Measurements from ENCODE around the gene PPP1R13B. TPM values are rescaled to one million over a fixed set of nuclear protein-coding genes. Genes with fewer than 3 reads are reported as not detected.

The PPP1R13B gene
- total RNA-seq, 1 donor from 2014 or later = 67.8 TPM

GRCh38 chr14:103863245-103863644 lies 15.9 kb upstream of the PPP1R13B start:
- DNase-seq (ENCODE audit: low spot score) = no peak
- intact Hi-C loops (cut with DNase I) = no loop called here

GRCh38 chr14:103862393-103862782 lies 15.0 kb upstream of the PPP1R13B start:
- DNase-seq (ENCODE audit: low spot score) = no peak
- intact Hi-C loops (cut with DNase I) = no loop called here

- DNase-seq (ENCODE audit: low spot score) = no peak
- intact Hi-C loops (cut with DNase I) = no loop called here
Measured at GRCh38 chr14:103861413-103862392, 14.3 kb upstream of the PPP1R13B start.

GRCh38 chr14:103859416-103860202 lies 12.2 kb upstream of the PPP1R13B start:
- no peak for DNase-seq (ENCODE audit: low spot score)
- intact Hi-C loops (cut with DNase I) = no loop called here

GRCh38 chr14:103858063-103858781 lies 10.8 kb upstream of the PPP1R13B start:
- DNase-seq (ENCODE audit: low spot score) = no peak

GRCh38 chr14:103857256-103857655 lies 9.9 kb upstream of the PPP1R13B start:
- no peak for DNase-seq (ENCODE audit: low spot score)
- intact Hi-C loops (cut with DNase I) = no loop called here

More at GRCh38 chr14:103858063-103858781, 10.8 kb upstream of the PPP1R13B start:
- intact Hi-C loops (cut with DNase I) = no loop called here

GRCh38 chr14:103856607-103857006 lies 9.2 kb upstream of the PPP1R13B start:
- DNase-seq (ENCODE audit: low spot score) = no peak
- intact Hi-C loops (cut with DNase I) = no loop called here

- intact Hi-C loops (cut with DNase I) = no loop called here
Measured at GRCh38 chr14:103856105-103856504, 8.7 kb upstream of the PPP1R13B start.

GRCh38 chr14:103855734-103856095 lies 8.3 kb upstream of the PPP1R13B start:
- intact Hi-C loops (cut with DNase I) = no loop called here
- DNase-seq (ENCODE audit: low spot score) = no peak

More at GRCh38 chr14:103856105-103856504, 8.7 kb upstream of the PPP1R13B start:
- DNase-seq (ENCODE audit: low spot score) = no peak

GRCh38 chr14:103854822-103855733 lies 7.7 kb upstream of the PPP1R13B start:
- intact Hi-C loops (cut with DNase I) = no loop called here
- DNase-seq (ENCODE audit: low spot score) = no peak

GRCh38 chr14:103854017-103854808 lies 6.8 kb upstream of the PPP1R13B start:
- intact Hi-C loops (cut with DNase I) = no loop called here
- no peak for DNase-seq (ENCODE audit: low spot score)

GRCh38 chr14:103849151-103849886 lies 1.9 kb upstream of the PPP1R13B start:
- intact Hi-C loops (cut with DNase I) = loop anchor here (2.0 to 5.0 kb wide), 2 partner anchors 31 to 42 kb away; no protein-coding TSS in a partner anchor
- no peak for DNase-seq (ENCODE audit: low spot score)

- intact Hi-C loops (cut with DNase I) = loop anchor here (2.0 to 5.0 kb wide), 2 partner anchors 32 to 41 kb away; no protein-coding TSS in a partner anchor
Measured at GRCh38 chr14:103848175-103849077, 1.1 kb upstream of the PPP1R13B start.

GRCh38 chr14:103846543-103847450 lies 578 bp downstream of the PPP1R13B start:
- DNase-seq (ENCODE audit: low spot score) = no peak
- intact Hi-C loops (cut with DNase I) = loop anchor here (5.0 kb wide), 1 partner anchor 39 kb away; no protein-coding TSS in a partner anchor

More at GRCh38 chr14:103848175-103849077, 1.1 kb upstream of the PPP1R13B start:
- DNase-seq (ENCODE audit: low spot score) = no peak

- intact Hi-C loops (cut with DNase I) = loop anchor here (5.0 kb wide), 1 partner anchor 39 kb away; no protein-coding TSS in a partner anchor
- DNase-seq (ENCODE audit: low spot score) = no peak
Measured at GRCh38 chr14:103846097-103846496, 1.3 kb downstream of the PPP1R13B start.

Measured in cardiac septum (tissue), 1 donor.